ENCODE data around the gene LMO1.

The LMO1 gene

GRCh38 chr11:8288824-8289491, 25.3 kb upstream of the LMO1 start:
- DNase-seq (ENCODE audit: low read depth in 2 of 3, low spot score in 1 of 3): no peak

GRCh38 chr11:8288166-8288772, 24.6 kb upstream of the LMO1 start:
- no peak for DNase-seq (ENCODE audit: low read depth in 2 of 3, low spot score in 1 of 3)

- no peak for DNase-seq (ENCODE audit: low read depth in 2 of 3, low spot score in 1 of 3)
These were observed 24.0 kb upstream of the LMO1 start for GRCh38 chr11:8287703-8288102.

GRCh38 chr11:8287297-8287696, 23.6 kb upstream of the LMO1 start:
- DNase-seq (ENCODE audit: low read depth in 2 of 3, low spot score in 1 of 3): no peak

GRCh38 chr11:8286886-8287285, 23.2 kb upstream of the LMO1 start:
- DNase-seq (ENCODE audit: low read depth in 2 of 3, low spot score in 1 of 3): no peak

- DNase-seq (ENCODE audit: low read depth in 2 of 3, low spot score in 1 of 3): no peak
These were observed 22.1 kb upstream of the LMO1 start for GRCh38 chr11:8285796-8286195.

GRCh38 chr11:8285228-8285627, 21.6 kb upstream of the LMO1 start:
- no peak for DNase-seq (ENCODE audit: low read depth in 2 of 3, low spot score in 1 of 3)

GRCh38 chr11:8283465-8284230, 20.0 kb upstream of the LMO1 start:
- DNase-seq (ENCODE audit: low read depth in 2 of 3, low spot score in 1 of 3): no peak

- no peak for DNase-seq (ENCODE audit: low read depth in 2 of 3, low spot score in 1 of 3)
These were observed 19.4 kb upstream of the LMO1 start for GRCh38 chr11:8283100-8283464.

GRCh38 chr11:8282631-8283030, 19.0 kb upstream of the LMO1 start:
- no peak for DNase-seq (ENCODE audit: low read depth in 2 of 3, low spot score in 1 of 3)

GRCh38 chr11:8281266-8281665, 17.6 kb upstream of the LMO1 start:
- DNase-seq (ENCODE audit: low read depth in 2 of 3, low spot score in 1 of 3): no peak

- no peak for DNase-seq (ENCODE audit: low read depth in 2 of 3, low spot score in 1 of 3)
These were observed 14.0 kb upstream of the LMO1 start for GRCh38 chr11:8277691-8278090.

- no peak for DNase-seq (ENCODE audit: low read depth in 2 of 3, low spot score in 1 of 3)
These were observed 12.8 kb upstream of the LMO1 start for GRCh38 chr11:8276528-8276927.

GRCh38 chr11:8273287-8273686, 9.6 kb upstream of the LMO1 start:
- no peak for DNase-seq (ENCODE audit: low read depth in 2 of 3, low spot score in 1 of 3)

- DNase-seq (ENCODE audit: low read depth in 2 of 3, low spot score in 1 of 3): no peak
These were observed 7.6 kb upstream of the LMO1 start for GRCh38 chr11:8271106-8271886.

GRCh38 chr11:8269636-8270035, 6.0 kb upstream of the LMO1 start:
- DNase-seq (ENCODE audit: low read depth in 2 of 3, low spot score in 1 of 3): no peak

- DNase-seq (ENCODE audit: low read depth in 2 of 3, low spot score in 1 of 3): no peak
These were observed 5.1 kb upstream of the LMO1 start for GRCh38 chr11:8268530-8269400.

GRCh38 chr11:8267831-8268529, 4.3 kb upstream of the LMO1 start:
- DNase-seq (ENCODE audit: low read depth in 2 of 3, low spot score in 1 of 3): no peak

GRCh38 chr11:8267280-8267679, 3.6 kb upstream of the LMO1 start:
- no peak for DNase-seq (ENCODE audit: low read depth in 2 of 3, low spot score in 1 of 3)
